Heart left ventricle (tissue), 16 donors: ENCODE results near the gene LMNTD2. TPM values are rescaled to one million over a fixed set of nuclear protein-coding genes. Genes with fewer than 3 reads are reported as not detected.

Experiments
- ATAC-seq, 4 donors: fragments of 200-7000 bp; cut with Tn5 transposase; one replicate each; pipeline ENCODE4 v1.9.1; 2020 to 2022; ENCODE audit warnings: moderate library complexity in 4 of 4, mild to moderate bottlenecking in 3 of 4, moderate number of reproducible peaks in 1 of 4
- DNase-seq, 5 donors: peaks; one replicate each; pipeline ENCODE4 v3.0.0-alpha.2; 2020
- H3K27ac ChIP-seq, 12 donors: fragments of 200-600 bp; sonication (generic) in 4 of 12; one replicate each; pipeline versions ENCODE4 v1.5.0 to v1.8.0; 2016 to 2022; ENCODE audit warnings: mild to moderate bottlenecking in 2 of 12
- H3K27me3 ChIP-seq, 9 donors: fragments of 200-600 bp; sonication (generic) in 2 of 9; one replicate each; pipeline versions ENCODE4 v1.5.1 to v1.8.0; 2016 to 2022; ENCODE audit warnings: mild to moderate bottlenecking in 3 of 9
- H3K36me3 ChIP-seq, 9 donors: fragments of 200-600 bp; sonication (generic) in 2 of 9; one replicate each; pipeline versions ENCODE4 v1.5.0 to v1.8.0; 2018 to 2022; ENCODE audit warnings: mild to moderate bottlenecking in 2 of 9
- H3K4me1 ChIP-seq, 12 donors: fragments of 200-600 bp; sonication (generic) in 4 of 12; one replicate each; pipeline versions ENCODE4 v1.5.0 to v1.8.0; 2016 to 2022; ENCODE audit warnings: mild to moderate bottlenecking in 3 of 12
- H3K4me3 ChIP-seq, 12 donors: fragments of 200-600 bp; sonication (generic) in 4 of 12; one replicate each; pipeline versions ENCODE4 v1.5.0 to v1.8.0; 2017 to 2022; ENCODE audit warnings: mild to moderate bottlenecking in 9 of 12, moderate library complexity in 4 of 12
- H3K9me3 ChIP-seq, 12 donors: fragments of 200-600 bp; sonication (generic) in 4 of 12; one replicate each; pipeline versions ENCODE4 v1.5.0 to v1.8.0; 2016 to 2022; ENCODE audit warnings: mild to moderate bottlenecking in 1 of 12
- CTCF ChIP-seq, 12 donors: fragments of 200-600 bp; sonication (generic) in 4 of 12; IDR thresholded peaks; one replicate each; pipeline versions ENCODE4 v1.5.0 to v1.8.0; 2018 to 2022; ENCODE audit warnings: antibody characterized with exemption in 12 of 12, mild to moderate bottlenecking in 5 of 12
- POLR2A ChIP-seq, 2 donors: fragments of 450-650 bp; IDR thresholded peaks; one replicate each; pipeline ENCODE4 v1.6.1; 2017; ENCODE audit warnings: antibody characterized with exemption in 2 of 2, mild to moderate bottlenecking in 2 of 2, moderate library complexity in 2 of 2
- WGBS, 4 donors: extraction: QIAGEN DNeasy Blood & Tissue Kit in 2 of 4; methylation state at CpG; one replicate each; pipeline versions ENCODE4 v1.1.5 to v1.1.7; 2013 to 2018; 5-methylcytosine and 5-hydroxymethylcytosine counted together
- intact Hi-C, 10 donors: fragments of 100-400 bp; cut with DNase I; formaldehyde crosslinking; loops; one replicate each; pipeline versions ENCODE4 v1.11.1 to v1.14.2; 2022
- microRNA counts, 2 donors: library from miRNA; unstranded; fragments of <30 nt; microRNA quantifications; one replicate each; lab custom pipeline; 2016
- microRNA-seq, 4 donors: library from miRNA; unstranded; fragments of <30 nt; microRNA quantifications; one replicate each; pipeline versions ENCODE4 to v1.2.0, GENCODE V29; 2017 to 2020
- polyA plus RNA-seq, 2 donors: library from polyadenylated mRNA; stranded (reverse); fragments of 200-250 nt; gene quantifications; one replicate each; pipeline ENCODE4 v1.2.3, GENCODE V29; 2013
- total RNA-seq, 9 donors: library from RNA; depleted of rRNA in 2 of 9; stranded (reverse); fragments of >200 nt in 2 of 9; fragmentation: NEBNext Ultra II Directional in 3 of 9; extraction: Animal tissue kit (Norgen Biotek cat#: 25700) in 3 of 9; gene quantifications; one replicate each; pipeline versions ENCODE4 v1.1.0 to v1.2.4, GENCODE V29; 2016 to 2023
- donor health status: ischemic (EF 13 %, LVEDD 7.1; RV severe dilation, severe dysfunction).
- donor health status: healthy with polysubstance abuse.
- donor health status: DM: no; HTN: yes; CAD: no.
- donor health status: DM: no; HTN: no; CAD: no.
- donor health status: ischemic (EF 25% LVEDD 6.9; RV normal size, moderate dysfunction).
- donor health status: ischemic (EF 25% LVEDD 5.7; RV mildly dilated, moderate dysfunction).
- donor health status: healthy.
- donor health status: DM: yes; HTN: yes; CAD: no.
- donor health status: ischemic (EF 35%, LVEDD 5.7; RV mildly dilated, moderate dysfunction).
- donor health status: nonischemic (EF 11% LVEDD 7.7; RV severe dilation, severe dysfunction).
- donor health status: DM: yes; HTN: yes; CAD: no.
- donor health status: PGD.
- donor health status: ischemic (EF 29% LVEDD 5.4; RV normal size, mild dysfunction).
- donor health status: nonischemic (EF 23%, LVEDD 6.1; RV moderate dilation, normal function).

The LMNTD2 gene
- total and polyA plus RNA-seq, 11 donors: 0.10 to 1.6 (median 0.36) TPM; not detected in 2

DNA sequence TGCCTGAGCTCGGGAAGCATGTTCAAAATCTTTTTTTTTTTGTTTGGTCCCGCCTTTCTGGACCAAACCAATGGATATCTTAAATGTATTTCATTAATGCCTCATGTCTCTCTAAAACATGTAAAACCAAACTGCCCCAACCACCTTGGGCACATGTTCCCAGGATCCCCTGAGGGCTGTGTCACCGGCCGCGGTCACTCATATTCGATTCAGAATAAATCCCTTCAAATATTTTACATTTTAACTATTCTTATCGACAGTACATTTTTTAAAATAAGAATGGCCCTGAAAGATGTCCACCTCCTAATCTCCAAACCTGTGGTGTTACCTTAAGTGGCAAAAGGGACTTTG is 55.6 kb downstream of the LMNTD2 start:
- peaks cover 8 to 72% (median 52%) of the 10 kb centered on the region in 12 donors for H3K4me1 ChIP-seq
- intact Hi-C loops: loop anchor here in 9 of 10 donors (5.0 to 10.0 kb wide), 7 partner anchors 38 to 300 kb away; partner anchors contain the start of genes PTDSS2 (in 6 of the 9), BET1L (in 3 of the 9), RIC8A (in 3 of the 9) and IFITM2 (in 1 of the 9)
- TF ChIP-seq CTCF (IDR thresholded peaks at IDR 0.05) (no peak), POLR2A (IDR thresholded peaks at IDR 0.05) (no peak)

More for the DNA sequence above, 55.6 kb downstream of the LMNTD2 start:
- H3K27ac ChIP-seq: peak overlapping the region in 11 of 12 donors; percentile 63 to 100 (median 81)
- 63 to 67% (median 65%) methylated on average over 7 of the region's 7 CpGs for WGBS, 4 donors
- ATAC-seq: no peak
- H3K9me3 ChIP-seq: no peaks in the 10 kb centered on the region
- peak overlapping the region in 11 of 12 donors; percentile 47 to 95 (median 63) for H3K4me3 ChIP-seq
- no peak for DNase-seq
- H3K27me3 ChIP-seq: no peaks in the 10 kb centered on the region
- peaks cover 0 to 34% (median 30%) of the 10 kb centered on the region in 9 donors for H3K36me3 ChIP-seq

MicroRNAs within 50 kb of the gene (microRNA counts, 767-probe panel; counts per million panel counts)
- microRNA hsa-miR-210 (lab: Ali Mortazavi, UCI): 71.6 to 1,525 counts per million in 2 donors

Small RNA genes within 50 kb of the gene (microRNA-seq; reads per million reads assigned to microRNA genes)
- gene MIR210: 142 to 377 (median 269) reads per million in 4 donors

Other genes with a start within 250 kb of the LMNTD2 start
- gene IFITM1, start 246.7 kb downstream of the LMNTD2 start, total RNA-seq: 100 to 1,000 TPM in 6 of 9 donors, 10 to 100 TPM in 3; 61.3 to 277 (median 127) TPM
- 100 to 1,000 TPM; 158 to 278 TPM for gene IFITM1, start 246.7 kb downstream of the LMNTD2 start, polyA plus RNA-seq
- gene IFITM3, start 239.9 kb downstream of the LMNTD2 start, total RNA-seq: 100 to 1,000 TPM; 144 to 781 (median 214) TPM
- 100 to 1,000 TPM; 501 to 873 TPM for gene IFITM3, start 239.9 kb downstream of the LMNTD2 start, polyA plus RNA-seq
- 1 to 10 TPM in 2 of 9 donors, under 1 TPM in 5, not detected in 2; 0.28 to 1.9 (median 0.67) TPM for gene B4GALNT4, start 191.2 kb downstream of the LMNTD2 start, total RNA-seq
- gene B4GALNT4, start 191.2 kb downstream of the LMNTD2 start, polyA plus RNA-seq: under 1 TPM; 0.68 to 0.91 TPM
- 1 to 10 TPM in 5 of 9 donors, under 1 TPM in 4; 0.15 to 2.0 (median 1.0) TPM for gene PKP3, start 166.5 kb downstream of the LMNTD2 start, total RNA-seq
- gene PKP3, start 166.5 kb downstream of the LMNTD2 start, polyA plus RNA-seq: under 1 TPM; 0.17 to 0.34 TPM
- gene SIGIRR, start 145.7 kb downstream of the LMNTD2 start, total RNA-seq: 10 to 100 TPM; 22.6 to 65.6 (median 30.4) TPM
- 100 to 1,000 TPM in 1 of 2 donors, 10 to 100 TPM in 1; 41.2 to 105 TPM for gene SIGIRR, start 145.7 kb downstream of the LMNTD2 start, polyA plus RNA-seq
- 1 to 10 TPM in 2 of 9 donors, under 1 TPM in 1, not detected in 6; 0.21 to 3.1 (median 2.7) TPM for gene ANO9, start 118.7 kb downstream of the LMNTD2 start, total RNA-seq
- gene ANO9, start 118.7 kb downstream of the LMNTD2 start, polyA plus RNA-seq: under 1 TPM; 0.07 to 0.19 TPM
- 10 to 100 TPM; 20.3 to 43.0 (median 25.7) TPM for gene PTDSS2, start 110.5 kb downstream of the LMNTD2 start, total RNA-seq
- 10 to 100 TPM; 33.1 to 36.2 TPM for gene PTDSS2, start 110.5 kb downstream of the LMNTD2 start, polyA plus RNA-seq
- gene RNH1, start 53.5 kb downstream of the LMNTD2 start, total RNA-seq: 100 to 1,000 TPM; 132 to 247 (median 158) TPM
- 100 to 1,000 TPM in 1 of 2 donors, 10 to 100 TPM in 1; 58.2 to 207 TPM for gene RNH1, start 53.5 kb downstream of the LMNTD2 start, polyA plus RNA-seq
- 10 to 100 TPM; 44.0 to 65.4 (median 55.6) TPM for gene HRAS, start 25.2 kb downstream of the LMNTD2 start, total RNA-seq
- gene HRAS, start 25.2 kb downstream of the LMNTD2 start, polyA plus RNA-seq: 10 to 100 TPM; 83.3 to 99.3 TPM
- gene LRRC56, start 23.2 kb downstream of the LMNTD2 start, total RNA-seq: under 1 TPM in 7 of 9 donors, not detected in 2; 0.07 to 0.35 (median 0.20) TPM
- under 1 TPM; 0.19 to 0.30 TPM for gene LRRC56, start 23.2 kb downstream of the LMNTD2 start, polyA plus RNA-seq
- 10 to 100 TPM in 1 of 9 donors, 1 to 10 TPM in 8; 1.1 to 15.5 (median 3.3) TPM for gene RASSF7, start 232 bp upstream of the LMNTD2 start, total RNA-seq
- gene RASSF7, start 232 bp upstream of the LMNTD2 start, polyA plus RNA-seq: 10 to 100 TPM in 1 of 2 donors, 1 to 10 TPM in 1; 5.7 to 12.5 TPM
- gene PHRF1, start 15.7 kb upstream of the LMNTD2 start, total RNA-seq: 10 to 100 TPM; 11.6 to 21.3 (median 18.3) TPM
- 10 to 100 TPM; 16.1 to 18.1 TPM for gene PHRF1, start 15.7 kb upstream of the LMNTD2 start, polyA plus RNA-seq
- gene IRF7, start 55.2 kb upstream of the LMNTD2 start, total RNA-seq: 10 to 100 TPM in 7 of 9 donors, 1 to 10 TPM in 2; 5.5 to 30.6 (median 14.9) TPM
- gene IRF7, start 55.2 kb upstream of the LMNTD2 start, polyA plus RNA-seq: 10 to 100 TPM in 1 of 2 donors, 1 to 10 TPM in 1; 9.5 to 21.1 TPM
- not detected for gene CDHR5, start 64.2 kb upstream of the LMNTD2 start, total RNA-seq
- gene CDHR5, start 64.2 kb upstream of the LMNTD2 start, polyA plus RNA-seq: under 1 TPM in 1 of 2 donors, not detected in 1; 0.07 TPM
- gene SCT, start 66.4 kb upstream of the LMNTD2 start, total RNA-seq: under 1 TPM in 1 of 9 donors, not detected in 8; 0.81 TPM
- not detected for gene SCT, start 66.4 kb upstream of the LMNTD2 start, polyA plus RNA-seq
- gene DRD4, start 76.5 kb upstream of the LMNTD2 start, total RNA-seq: 1 to 10 TPM in 1 of 9 donors, under 1 TPM in 5, not detected in 3; 0.20 to 1.0 (median 0.48) TPM
- gene DRD4, start 76.5 kb upstream of the LMNTD2 start, polyA plus RNA-seq: under 1 TPM in 1 of 2 donors, not detected in 1; 0.07 TPM
- 10 to 100 TPM; 11.8 to 25.6 (median 15.1) TPM for gene DEAF1, start 134.5 kb upstream of the LMNTD2 start, total RNA-seq
- 10 to 100 TPM; 14.3 to 17.8 TPM for gene DEAF1, start 134.5 kb upstream of the LMNTD2 start, polyA plus RNA-seq
- 10 to 100 TPM in 7 of 9 donors, 1 to 10 TPM in 2; 8.9 to 18.2 (median 15.0) TPM for gene TMEM80, start 135.1 kb upstream of the LMNTD2 start, total RNA-seq
- gene TMEM80, start 135.1 kb upstream of the LMNTD2 start, polyA plus RNA-seq: 10 to 100 TPM in 1 of 2 donors, 1 to 10 TPM in 1; 8.0 to 14.9 TPM
- 10 to 100 TPM in 1 of 9 donors, 1 to 10 TPM in 7, under 1 TPM in 1; 0.72 to 15.5 (median 1.5) TPM for gene EPS8L2, start 145.5 kb upstream of the LMNTD2 start, total RNA-seq
- 1 to 10 TPM; 1.5 to 2.6 TPM for gene EPS8L2, start 145.5 kb upstream of the LMNTD2 start, polyA plus RNA-seq
- gene TALDO1, start 186.7 kb upstream of the LMNTD2 start, total RNA-seq: 100 to 1,000 TPM in 5 of 9 donors, 10 to 100 TPM in 4; 80.5 to 145 (median 105) TPM
- 100 to 1,000 TPM in 1 of 2 donors, 10 to 100 TPM in 1; 66.9 to 123 TPM for gene TALDO1, start 186.7 kb upstream of the LMNTD2 start, polyA plus RNA-seq
- 10 to 100 TPM; 13.4 to 30.8 (median 21.5) TPM for gene GATD1, start 216.7 kb upstream of the LMNTD2 start, total RNA-seq
- gene GATD1, start 216.7 kb upstream of the LMNTD2 start, polyA plus RNA-seq: 10 to 100 TPM; 20.4 to 20.5 TPM
- gene CEND1, start 229.4 kb upstream of the LMNTD2 start, total RNA-seq: 1 to 10 TPM in 1 of 9 donors, under 1 TPM in 6, not detected in 2; 0.25 to 1.1 (median 0.37) TPM
- under 1 TPM; 0.46 to 0.50 TPM for gene CEND1, start 229.4 kb upstream of the LMNTD2 start, polyA plus RNA-seq
- 10 to 100 TPM in 1 of 9 donors, 1 to 10 TPM in 8; 2.1 to 12.8 (median 4.4) TPM for gene SLC25A22, start 237.5 kb upstream of the LMNTD2 start, total RNA-seq
- 10 to 100 TPM in 1 of 2 donors, 1 to 10 TPM in 1; 2.6 to 12.7 TPM for gene SLC25A22, start 237.5 kb upstream of the LMNTD2 start, polyA plus RNA-seq
- 10 to 100 TPM in 1 of 9 donors, 1 to 10 TPM in 8; 4.9 to 11.2 (median 6.6) TPM for gene PIDD1, start 244.5 kb upstream of the LMNTD2 start, total RNA-seq
- 10 to 100 TPM in 1 of 2 donors, 1 to 10 TPM in 1; 5.5 to 11.8 TPM for gene PIDD1, start 244.5 kb upstream of the LMNTD2 start, polyA plus RNA-seq
- gene RPLP2, start 249.2 kb upstream of the LMNTD2 start, total RNA-seq: 1,000 to 10,000 TPM in 3 of 9 donors, 100 to 1,000 TPM in 6; 236 to 1,207 (median 933) TPM
- 1,000 to 10,000 TPM in 1 of 2 donors, 100 to 1,000 TPM in 1; 998 to 1,652 TPM for gene RPLP2, start 249.2 kb upstream of the LMNTD2 start, polyA plus RNA-seq